Subcutaneous abdominal adipose tissue (tissue), 5 donors: ENCODE measurements around the gene TPK1.

Source experiments
- H3K27ac ChIP-seq: one replicate; pipeline ENCODE4 v1.7.0; 2013; ENCODE audit warnings: low read depth, mild to moderate bottlenecking, inconsistent platforms, low read length, moderate library complexity
- H3K27me3 ChIP-seq, 5 donors: one replicate each; pipeline ENCODE4 v1.7.0; 2013; ENCODE audit warnings: low read length in 5 of 5, inconsistent platforms in 1 of 5; ENCODE audit not compliant: control insufficient read depth in 5 of 5, insufficient read depth in 4 of 5
- H3K36me3 ChIP-seq, 5 donors: one replicate each; pipeline ENCODE4 v1.7.0; 2013; ENCODE audit warnings: low read length in 5 of 5; ENCODE audit not compliant: control insufficient read depth in 5 of 5, insufficient read depth in 5 of 5
- H3K4me1 ChIP-seq, 5 donors: one replicate each; pipeline ENCODE4 v1.7.0; 2013; ENCODE audit warnings: low read length in 5 of 5, mild to moderate bottlenecking in 3 of 5, moderate library complexity in 1 of 5; ENCODE audit not compliant: control insufficient read depth in 5 of 5, insufficient read depth in 5 of 5
- H3K4me3 ChIP-seq, 5 donors: one replicate each; pipeline ENCODE4 v1.7.0; 2013; ENCODE audit warnings: low read length in 5 of 5, low read depth in 1 of 5
- H3K9ac ChIP-seq, 5 donors: one replicate each; pipeline ENCODE4 v1.7.0; 2013; ENCODE audit warnings: low read length in 5 of 5, mild to moderate bottlenecking in 4 of 5, moderate library complexity in 3 of 5
- H3K9me3 ChIP-seq, 5 donors: one replicate each; pipeline ENCODE4 v1.7.0; 2013; ENCODE audit warnings: low read length in 5 of 5; ENCODE audit not compliant: control insufficient read depth in 5 of 5
- donor health status: healthy.
- donor health status: healthy.
- donor health status: healthy.
- donor health status: healthy.
- donor health status: healthy.

The TPK1 gene

DNA sequence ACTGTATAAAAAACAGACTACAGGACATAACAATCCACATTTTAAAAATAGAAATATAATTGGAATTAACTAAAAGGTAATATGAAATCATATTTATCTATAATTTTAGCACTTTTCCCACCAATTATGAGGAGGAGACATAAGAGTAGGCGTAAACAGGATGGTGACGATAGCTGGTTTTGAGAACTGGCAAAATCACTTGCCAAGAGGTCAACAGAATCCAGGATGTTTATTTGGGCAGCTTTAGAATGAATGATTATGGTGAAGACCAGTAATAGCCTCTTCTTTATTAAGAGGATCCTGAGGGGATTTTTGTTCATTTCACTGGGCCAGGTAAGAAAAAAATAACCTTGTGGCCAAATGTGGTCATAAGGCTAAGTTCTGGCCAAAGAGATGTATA lies 67.2 kb downstream of the TPK1 start:
- H3K9ac ChIP-seq: no peak overlapping the region
- H3K36me3 ChIP-seq: no peaks in the 10 kb centered on the region
- no peaks in the 10 kb centered on the region for H3K27me3 ChIP-seq
- H3K4me1 ChIP-seq: no peaks in the 10 kb centered on the region
- no peak overlapping the region for H3K4me3 ChIP-seq
- no peak overlapping the region for H3K27ac ChIP-seq
- H3K9me3 ChIP-seq: no peaks in the 10 kb centered on the region

DNA sequence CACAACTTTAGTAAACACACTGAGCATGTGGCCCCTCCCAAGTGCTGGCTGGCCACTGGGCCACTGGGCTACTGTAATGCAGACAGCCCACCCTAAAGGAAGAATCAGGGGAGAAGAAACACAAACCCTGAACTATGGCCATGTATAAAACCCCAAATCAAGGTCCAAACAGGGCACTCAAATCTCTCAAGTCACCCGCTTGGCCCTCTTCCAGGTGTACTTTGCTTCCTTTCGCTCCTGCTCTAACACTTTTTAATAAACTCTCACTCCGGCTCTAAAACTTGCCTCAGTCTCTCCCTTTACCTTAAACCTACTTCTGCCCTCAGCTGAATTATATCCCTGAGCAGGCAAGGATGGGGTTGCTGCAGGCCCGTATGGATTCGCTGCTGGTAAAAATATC lies 72.6 kb downstream of the TPK1 start:
- no peak overlapping the region for H3K9ac ChIP-seq
- H3K36me3 ChIP-seq: peaks cover 0 to 3% (median 0%) of the 10 kb centered on the region in 5 donors
- no peak overlapping the region for H3K4me3 ChIP-seq
- H3K4me1 ChIP-seq: no peaks in the 10 kb centered on the region
- no peaks in the 10 kb centered on the region for H3K9me3 ChIP-seq
- H3K27ac ChIP-seq: no peak overlapping the region
- no peaks in the 10 kb centered on the region for H3K27me3 ChIP-seq

DNA sequence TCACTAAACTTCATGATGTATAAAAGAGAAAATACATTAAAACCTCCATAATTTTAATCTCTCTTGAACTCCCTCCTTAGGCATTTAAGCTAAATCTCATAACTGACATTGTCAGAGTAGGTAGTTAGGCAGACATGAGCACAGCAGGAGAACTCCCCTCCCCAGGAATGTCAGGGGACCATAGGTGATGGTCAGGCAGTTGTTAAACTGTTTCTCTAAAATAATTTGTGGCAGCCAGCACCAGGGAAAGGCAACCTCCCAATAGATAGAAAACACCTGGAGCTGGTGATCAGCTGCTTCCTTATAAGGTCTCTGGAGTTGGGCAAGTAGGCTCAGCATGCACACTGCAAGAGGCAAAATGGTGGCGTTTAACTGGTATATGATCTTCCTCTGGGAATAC lies 73.0 kb downstream of the TPK1 start:
- H3K27ac ChIP-seq: no peak overlapping the region
- H3K4me3 ChIP-seq: no peak overlapping the region
- H3K9ac ChIP-seq: no peak overlapping the region
- H3K36me3 ChIP-seq: peaks cover 0 to 3% (median 0%) of the 10 kb centered on the region in 5 donors
- no peaks in the 10 kb centered on the region for H3K4me1 ChIP-seq
- H3K27me3 ChIP-seq: no peaks in the 10 kb centered on the region
- no peaks in the 10 kb centered on the region for H3K9me3 ChIP-seq

DNA sequence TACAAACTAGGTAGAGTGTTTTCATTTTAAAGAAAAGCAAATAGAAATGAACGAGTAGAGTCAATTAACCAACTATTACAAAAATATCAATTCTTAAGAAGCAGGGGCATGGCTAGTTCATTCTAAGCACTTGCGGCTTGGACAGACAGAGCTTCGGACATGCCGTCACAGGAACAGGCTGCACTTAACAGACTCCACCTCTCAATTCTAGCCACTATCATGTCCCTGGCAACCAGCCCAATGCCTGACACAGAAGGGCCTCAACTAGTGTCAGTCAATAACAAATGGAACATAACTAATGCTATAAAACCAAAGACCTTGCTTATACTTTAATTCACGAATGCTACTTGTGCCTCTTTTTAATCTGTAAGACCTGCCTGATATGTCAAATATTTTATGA lies 74.4 kb downstream of the TPK1 start:
- no peaks in the 10 kb centered on the region for H3K4me1 ChIP-seq
- H3K27me3 ChIP-seq: no peaks in the 10 kb centered on the region
- H3K36me3 ChIP-seq: peaks cover 0 to 3% (median 0%) of the 10 kb centered on the region in 5 donors
- H3K4me3 ChIP-seq: no peak overlapping the region
- H3K9me3 ChIP-seq: no peaks in the 10 kb centered on the region
- no peak overlapping the region for H3K9ac ChIP-seq
- H3K27ac ChIP-seq: no peak overlapping the region

DNA sequence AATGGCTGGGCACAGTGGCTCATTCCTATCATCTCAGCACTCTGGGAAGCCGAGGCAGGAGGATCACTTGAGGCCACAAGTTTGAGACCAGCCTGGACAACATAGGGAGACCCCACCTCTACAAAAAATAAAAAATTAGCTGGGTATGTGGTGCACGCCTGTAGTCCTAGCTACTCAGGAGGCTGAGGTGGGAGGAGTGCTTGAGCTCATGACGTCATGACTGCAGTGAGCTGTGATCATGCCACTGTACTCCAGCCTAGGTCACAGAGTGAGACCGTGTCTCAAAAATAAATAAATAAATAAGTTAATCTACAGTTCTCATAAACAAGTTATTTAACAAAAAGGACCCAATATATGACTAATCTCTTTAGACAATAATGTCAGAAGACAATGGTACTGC lies 76.2 kb downstream of the TPK1 start:
- Histone ChIP-seq H3K4me3 (no peak overlapping the region), H3K27ac (no peak overlapping the region), H3K27me3 (no peaks in the 10 kb centered on the region), H3K9ac (no peak overlapping the region), H3K36me3 (peaks cover 0 to 3% (median 0%) of the 10 kb centered on the region in 5 donors), H3K9me3 (no peaks in the 10 kb centered on the region), H3K4me1 (no peaks in the 10 kb centered on the region)

DNA sequence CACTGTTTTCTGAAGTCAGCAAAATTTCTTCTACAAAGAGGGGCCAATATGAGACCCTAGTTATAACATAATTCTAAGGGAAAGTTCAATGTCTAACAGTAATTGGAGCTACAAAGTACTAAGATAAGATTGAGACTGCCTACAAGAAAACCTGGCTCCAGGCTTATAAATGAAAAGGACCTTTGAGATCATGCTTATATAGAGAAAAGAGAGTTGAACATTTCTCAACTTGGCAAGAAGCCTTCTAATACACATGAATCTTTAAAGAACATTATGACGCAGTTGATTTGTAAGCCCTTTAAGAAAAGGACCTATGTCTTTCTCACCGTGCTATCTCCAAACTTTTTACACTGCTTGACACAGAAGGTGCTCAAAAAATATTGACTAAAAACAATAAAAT lies 87.9 kb downstream of the TPK1 start:
- H3K9ac ChIP-seq: no peak overlapping the region

DNA sequence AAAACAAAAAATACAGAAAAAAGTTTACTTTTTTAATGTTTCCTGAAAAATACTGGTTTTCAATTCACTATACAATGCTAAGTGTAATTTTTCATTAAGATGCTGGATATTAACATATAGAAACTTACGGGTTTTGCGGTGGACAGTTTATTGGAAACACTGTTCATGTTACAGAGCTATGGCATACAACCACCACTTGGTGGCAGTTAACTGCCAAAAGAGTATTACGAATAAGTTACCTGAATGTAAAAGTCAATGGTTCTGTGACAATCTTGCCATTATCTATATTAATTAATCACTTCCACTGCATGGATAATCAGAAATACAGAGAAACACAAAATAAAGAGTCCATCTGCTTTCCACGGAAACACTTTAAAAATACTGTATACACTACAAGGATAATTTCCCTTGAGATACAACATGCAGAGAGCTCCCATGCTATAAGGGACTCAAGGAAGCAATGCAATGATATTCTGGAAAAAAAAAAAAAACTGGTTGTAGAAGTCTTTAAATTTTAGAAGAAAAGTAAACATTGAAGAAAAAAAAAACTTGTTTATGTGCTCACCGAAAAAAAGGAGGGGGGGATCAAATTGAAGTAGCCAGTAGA lies 97.0 kb downstream of the TPK1 start:
- Histone ChIP-seq H3K4me3 (no peak overlapping the region), H3K9me3 (no peaks in the 10 kb centered on the region), H3K27ac (no peak overlapping the region), H3K27me3 (no peaks in the 10 kb centered on the region), H3K36me3 (no peaks in the 10 kb centered on the region), H3K9ac (no peak overlapping the region), H3K4me1 (peaks cover 0 to 5% (median 3%) of the 10 kb centered on the region in 5 donors)

More for the DNA sequence above, 87.9 kb downstream of the TPK1 start:
- no peak overlapping the region for H3K27ac ChIP-seq
- H3K27me3 ChIP-seq: no peaks in the 10 kb centered on the region
- H3K9me3 ChIP-seq: no peaks in the 10 kb centered on the region
- no peaks in the 10 kb centered on the region for H3K4me1 ChIP-seq
- no peaks in the 10 kb centered on the region for H3K36me3 ChIP-seq
- no peak overlapping the region for H3K4me3 ChIP-seq

DNA sequence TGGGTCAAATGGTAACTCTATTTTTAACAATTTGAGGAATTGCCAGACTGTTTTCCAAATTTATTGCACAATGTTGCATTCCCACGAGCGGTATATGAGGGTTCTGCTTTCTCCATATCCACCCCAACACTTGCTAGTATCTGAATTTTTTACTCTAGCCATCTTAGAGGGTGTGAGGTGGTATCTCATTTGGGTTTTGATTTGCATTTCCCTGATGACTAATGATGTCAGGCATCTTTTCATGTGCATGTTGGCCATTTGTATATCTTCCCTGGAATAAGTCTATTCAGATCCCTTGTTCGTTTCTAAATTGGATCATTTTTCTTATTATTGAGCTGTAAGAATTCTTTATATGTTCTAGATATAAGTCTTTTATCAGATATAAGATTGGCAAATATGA lies 97.7 kb downstream of the TPK1 start:
- no peaks in the 10 kb centered on the region for H3K36me3 ChIP-seq
- H3K4me1 ChIP-seq: peaks cover 0 to 5% (median 3%) of the 10 kb centered on the region in 5 donors
- H3K4me3 ChIP-seq: no peak overlapping the region
- H3K9me3 ChIP-seq: no peaks in the 10 kb centered on the region
- no peaks in the 10 kb centered on the region for H3K27me3 ChIP-seq
- H3K27ac ChIP-seq: no peak overlapping the region
- no peak overlapping the region for H3K9ac ChIP-seq

DNA sequence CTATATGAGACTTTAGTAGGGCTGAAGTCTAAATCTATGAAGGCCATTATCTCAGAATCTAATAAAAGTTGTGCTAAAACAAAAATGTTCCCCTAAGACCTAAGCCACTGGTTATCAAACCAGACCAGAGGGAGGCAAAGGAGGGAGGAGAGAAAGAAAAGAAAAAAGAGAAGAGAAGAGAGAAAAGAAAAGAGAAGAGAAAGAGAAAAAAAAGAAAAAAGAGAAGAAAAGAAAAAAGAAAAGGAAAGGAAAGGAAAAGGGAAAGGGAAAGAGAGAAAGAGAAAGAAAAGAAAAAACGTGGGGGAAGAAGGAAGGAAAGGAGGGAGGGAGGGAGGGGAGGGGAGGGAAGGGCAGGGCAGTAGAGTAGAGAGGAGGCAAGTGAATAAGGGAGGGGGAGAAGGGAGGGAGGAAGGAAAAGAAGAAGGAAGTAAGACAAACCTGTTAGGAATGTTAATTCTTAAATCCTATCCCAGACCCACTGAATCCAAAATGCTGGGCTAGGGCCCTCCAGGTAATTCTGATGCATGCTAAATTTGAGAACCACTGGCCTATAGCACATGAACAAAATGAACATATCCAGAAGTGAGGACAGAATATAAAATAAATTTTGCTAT lies 98.9 kb downstream of the TPK1 start:
- Histone ChIP-seq H3K4me1 (peaks cover 0 to 5% (median 3%) of the 10 kb centered on the region in 5 donors), H3K9ac (no peak overlapping the region), H3K4me3 (no peak overlapping the region), H3K36me3 (no peaks in the 10 kb centered on the region), H3K27me3 (no peaks in the 10 kb centered on the region), H3K9me3 (no peaks in the 10 kb centered on the region), H3K27ac (no peak overlapping the region)

DNA sequence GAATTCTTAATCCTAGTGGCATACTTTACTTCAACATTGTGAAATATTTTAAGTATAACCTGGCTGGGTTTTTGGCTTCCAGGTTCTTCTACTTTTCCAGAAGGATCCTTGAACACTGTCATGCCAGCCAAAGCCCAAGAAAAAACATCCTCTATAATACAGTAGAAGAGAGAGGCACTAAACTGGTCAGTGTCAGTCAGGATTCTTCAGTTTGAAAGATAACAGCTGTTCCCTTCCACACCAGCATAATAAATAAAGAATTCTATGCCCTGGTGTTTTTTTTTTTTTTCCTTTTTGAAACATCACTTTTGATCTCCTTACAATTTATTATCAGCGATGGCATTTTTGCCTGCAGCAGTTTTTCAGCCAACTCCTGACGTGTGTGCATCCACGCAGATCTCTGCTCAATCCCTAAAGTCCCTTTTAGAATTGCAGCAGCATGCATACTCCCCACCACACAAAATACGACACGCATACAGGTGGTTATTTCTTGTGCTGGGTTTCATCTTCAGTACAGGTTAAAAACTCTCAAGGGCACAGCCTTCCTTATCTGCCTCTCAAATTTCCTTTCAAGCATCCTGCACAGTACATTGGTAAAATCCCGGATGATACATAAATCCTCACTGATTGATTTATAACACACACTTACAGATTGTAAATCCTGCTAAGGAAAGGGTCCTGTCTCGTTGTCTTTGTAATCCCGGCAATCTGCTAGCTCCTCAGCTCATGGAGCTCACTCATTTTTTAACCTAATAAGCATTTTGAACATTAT lies 100.2 kb downstream of the TPK1 start:
- peaks cover 0 to 5% (median 3%) of the 10 kb centered on the region in 5 donors for H3K4me1 ChIP-seq
- H3K27me3 ChIP-seq: no peaks in the 10 kb centered on the region
- H3K9me3 ChIP-seq: no peaks in the 10 kb centered on the region
- no peak overlapping the region for H3K27ac ChIP-seq
- H3K4me3 ChIP-seq: no peak overlapping the region
- H3K36me3 ChIP-seq: no peaks in the 10 kb centered on the region
- H3K9ac ChIP-seq: no peak overlapping the region
